HG03139 (cell line): ENCODE results near the gene MIEN1.
"Not testable (repeated sequence)": the region's sequence is repeated elsewhere in the genome, so short reads cannot be mapped to it uniquely, and the experiment has no call there.

Experiments
- ATAC-seq: cut with Tn5 transposase; IDR thresholded peaks from one replicate; pipeline ENCODE4 v1.9.1; 2021; ENCODE audit not compliant: unreplicated experiment

The MIEN1 gene

DNA sequence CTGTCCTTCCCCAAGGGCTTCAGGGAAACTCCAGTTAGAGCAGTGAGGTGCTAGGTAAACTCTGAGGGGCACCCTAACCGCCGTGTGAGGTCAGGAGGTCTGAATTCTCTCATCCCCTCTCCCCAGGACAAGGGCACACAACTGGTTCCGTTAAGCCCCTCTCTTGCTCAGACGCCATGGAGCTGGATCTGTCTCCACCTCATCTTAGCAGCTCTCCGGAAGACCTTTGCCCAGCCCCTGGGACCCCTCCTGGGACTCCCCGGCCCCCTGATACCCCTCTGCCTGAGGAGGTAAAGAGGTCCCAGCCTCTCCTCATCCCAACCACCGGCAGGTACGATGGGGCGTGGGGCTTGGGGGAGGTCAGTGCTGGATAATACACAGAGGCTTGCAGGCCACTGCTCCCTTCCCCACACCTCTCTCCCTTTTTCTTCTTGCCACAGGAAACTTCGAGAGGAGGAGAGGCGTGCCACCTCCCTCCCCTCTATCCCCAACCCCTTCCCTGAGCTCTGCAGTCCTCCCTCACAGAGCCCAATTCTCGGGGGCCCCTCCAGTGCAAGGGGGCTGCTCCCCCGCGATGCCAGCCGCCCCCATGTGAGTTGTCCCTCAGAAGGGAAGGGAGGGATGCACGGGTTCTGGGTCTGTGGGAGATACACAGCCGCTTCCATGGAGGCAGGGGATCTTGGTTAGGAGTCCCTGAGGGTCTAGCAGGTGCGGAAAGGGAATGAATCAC lies 12.0 kb upstream of the MIEN1 start:
- ATAC-seq = no peak

DNA sequence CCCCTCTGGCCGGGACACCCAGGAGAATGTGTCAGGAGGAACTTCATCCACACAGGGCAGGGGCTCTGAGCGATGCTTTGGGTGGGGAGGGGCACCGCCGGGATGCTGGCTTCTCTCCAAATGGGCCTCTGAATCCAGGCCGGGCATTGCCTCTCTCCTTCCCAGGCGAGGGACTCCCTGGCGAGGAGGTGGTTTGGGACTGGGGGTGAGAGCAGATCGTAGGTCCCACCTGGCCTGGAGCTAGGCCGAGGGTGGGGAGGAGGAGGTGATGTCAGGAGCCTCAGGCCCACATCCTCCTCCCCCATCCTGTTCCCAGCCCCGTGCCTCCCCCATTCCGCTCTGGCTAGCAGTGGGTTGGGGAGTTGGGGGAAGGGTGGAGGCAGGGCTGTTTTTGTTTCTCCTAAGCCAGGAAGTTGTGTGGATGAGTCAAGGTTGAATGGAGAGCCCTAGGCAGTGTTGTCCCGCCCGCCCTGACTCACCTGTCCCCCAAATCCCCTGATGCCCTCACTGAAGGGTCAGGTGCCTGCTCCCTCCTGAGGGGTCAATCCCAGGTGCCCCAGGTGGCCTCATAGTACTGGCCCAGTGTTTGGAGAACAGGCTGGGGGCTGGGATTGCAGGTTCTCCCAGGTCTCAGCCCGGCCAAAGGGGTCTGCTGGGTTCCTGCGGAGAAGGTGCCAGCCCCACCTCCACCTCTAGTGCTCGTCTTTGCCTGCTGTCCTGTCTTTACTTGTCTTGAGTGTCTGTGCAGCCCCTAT lies 10.2 kb upstream of the MIEN1 start:
- ATAC-seq = no peak

DNA sequence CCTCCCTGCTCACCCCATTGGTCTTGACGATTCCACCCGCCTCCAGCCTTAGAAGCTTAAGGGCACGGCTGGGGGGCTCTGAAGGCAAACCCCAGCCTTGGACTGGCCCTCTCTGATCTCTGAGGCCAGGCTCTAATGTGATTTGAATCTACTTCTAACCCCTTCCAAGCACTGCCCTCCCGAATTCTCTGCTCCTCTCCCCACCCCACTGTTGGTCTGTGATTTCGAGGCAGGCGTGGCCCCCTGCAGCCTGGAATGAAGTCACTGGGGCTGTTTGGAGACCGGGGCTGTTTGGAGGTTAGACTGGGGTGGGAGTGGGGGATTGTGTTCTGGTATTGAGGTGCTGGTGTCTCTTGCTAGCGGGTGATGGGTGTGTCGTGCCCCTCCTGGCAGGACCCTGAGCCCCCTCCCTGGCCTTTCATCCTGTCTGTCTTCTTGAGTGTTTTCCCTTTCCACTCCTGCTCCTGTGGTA lies 9.6 kb upstream of the MIEN1 start:
- no peak for ATAC-seq

DNA sequence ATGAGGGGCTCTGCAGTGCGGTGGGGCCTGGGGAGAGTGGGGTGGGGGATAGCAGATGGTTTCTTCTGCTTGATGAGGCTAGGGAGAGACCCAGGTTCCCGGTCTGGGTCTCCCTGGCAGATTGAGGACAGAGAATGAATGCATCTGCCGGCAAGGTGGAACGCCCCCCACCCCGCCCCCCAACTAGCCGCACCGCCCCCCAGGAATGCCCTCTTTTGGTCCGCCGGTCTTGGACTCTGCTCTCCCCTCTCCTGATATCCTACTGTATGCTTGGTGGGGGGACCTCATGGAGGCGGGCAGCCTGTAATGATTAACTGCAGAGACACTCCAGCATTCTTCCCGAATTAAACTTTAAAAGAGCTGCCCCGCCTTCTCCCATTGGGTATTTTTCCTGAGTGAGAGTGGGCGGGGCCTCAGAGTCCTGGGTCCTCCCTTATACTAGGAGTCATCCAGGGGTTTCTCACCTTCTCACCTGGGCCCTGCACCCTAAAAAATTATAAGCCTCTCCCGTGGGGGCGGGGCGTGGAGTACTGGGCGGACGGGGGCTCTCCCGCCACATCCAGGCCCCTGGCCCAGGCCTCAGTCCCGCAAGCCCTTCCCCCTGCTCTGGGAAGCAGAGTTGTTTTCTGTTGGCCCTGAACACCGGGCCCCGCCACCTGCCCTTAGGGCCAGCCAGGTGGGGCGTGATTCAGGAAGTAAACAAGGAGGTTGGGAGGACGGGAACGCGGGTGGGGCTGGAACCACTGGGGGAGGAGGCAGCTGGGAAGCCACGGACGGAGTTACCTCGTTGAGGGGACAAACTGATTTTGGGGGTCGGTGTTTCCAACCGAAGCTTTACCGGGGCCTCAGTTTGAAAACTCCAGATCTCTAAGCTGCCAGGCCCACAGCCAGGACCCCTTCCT lies 8.9 kb upstream of the MIEN1 start:
- ATAC-seq = no peak

DNA sequence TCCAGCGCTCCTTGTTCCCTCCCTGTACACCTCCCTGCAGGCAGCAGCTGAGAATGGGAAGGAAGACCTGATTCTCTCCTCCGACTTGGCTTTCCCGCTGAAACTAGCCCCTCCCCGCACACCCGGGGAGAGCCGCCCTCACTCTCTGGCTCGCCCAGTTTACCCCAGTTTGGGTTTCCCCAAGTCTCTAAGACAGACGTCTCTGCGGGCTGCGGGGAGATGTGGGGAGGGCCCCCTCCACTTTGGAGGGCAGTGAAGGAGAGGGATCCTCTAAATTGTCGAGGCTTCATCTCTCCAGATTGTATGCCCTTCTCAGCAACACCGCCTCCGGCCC lies 8.2 kb upstream of the MIEN1 start:
- no peak for ATAC-seq

DNA sequence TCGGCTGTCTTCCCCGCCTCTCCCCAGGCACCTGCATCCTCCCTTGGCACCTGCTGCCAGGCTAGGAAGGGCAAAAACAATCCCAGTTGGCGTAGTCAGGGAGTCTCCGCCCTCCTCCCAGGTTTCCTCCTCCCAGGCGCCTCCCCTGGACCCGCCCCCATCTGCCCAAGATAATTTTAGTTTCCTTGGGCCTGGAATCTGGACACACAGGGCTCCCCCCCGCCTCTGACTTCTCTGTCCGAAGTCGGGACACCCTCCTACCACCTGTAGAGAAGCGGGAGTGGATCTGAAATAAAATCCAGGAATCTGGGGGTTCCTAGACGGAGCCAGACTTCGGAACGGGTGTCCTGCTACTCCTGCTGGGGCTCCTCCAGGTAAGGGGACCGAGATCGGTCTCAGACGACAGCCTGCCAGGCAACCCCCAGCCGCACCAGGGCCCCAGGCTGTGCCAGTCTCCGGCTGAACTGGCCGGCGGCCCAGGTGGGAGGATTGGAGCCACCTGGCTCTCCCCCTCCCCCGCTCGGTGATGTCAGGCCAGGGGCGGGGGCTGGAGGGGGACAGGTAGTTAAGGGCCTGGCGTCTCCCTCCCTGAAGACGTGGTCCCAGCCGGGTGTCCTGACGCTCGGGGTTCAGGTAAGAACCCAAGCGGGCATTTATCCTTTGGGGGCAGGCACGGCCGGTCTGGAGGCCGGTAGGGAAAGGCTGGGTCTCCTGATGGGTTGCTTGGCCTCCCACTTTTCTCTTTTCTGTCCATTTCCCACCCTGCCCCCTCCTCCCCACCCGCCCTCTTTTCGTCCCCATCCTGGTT lies 7.6 kb upstream of the MIEN1 start, which contains the start of gene GRB7:
Gene GRB7 (plus strand): TSS at position 179 of the 808 bp plus-strand sequence. CDS start 4,364 bp downstream, outside the sequence.
- no peak for ATAC-seq

DNA sequence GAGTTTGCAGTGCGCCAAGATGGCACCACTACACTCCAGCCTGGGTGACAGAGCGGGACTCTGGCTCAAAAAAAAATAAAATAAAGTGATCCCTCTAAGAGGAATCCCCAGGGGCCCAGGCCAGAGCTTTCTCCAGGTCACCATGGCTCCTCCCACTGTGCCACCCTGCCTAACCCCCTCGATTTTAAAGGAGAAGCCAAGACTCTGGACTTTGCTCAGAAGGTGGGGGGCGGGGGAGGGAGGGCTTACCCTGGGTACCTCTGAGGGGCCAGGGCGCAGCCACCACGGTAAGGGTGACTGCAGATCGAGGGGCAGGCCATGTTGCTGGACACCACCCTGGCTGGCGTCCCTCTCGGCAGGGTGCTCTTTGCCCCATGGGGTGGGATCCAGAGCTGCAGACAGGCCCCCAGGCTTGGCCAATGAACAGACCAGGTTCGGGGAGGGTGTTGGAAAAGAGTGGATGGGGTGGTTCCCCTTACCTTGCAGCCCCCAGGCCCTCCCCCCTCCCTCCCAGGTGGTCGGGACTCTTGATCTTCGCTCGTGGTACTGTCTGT lies 7.0 kb upstream of the MIEN1 start:
- no peak for ATAC-seq

DNA sequence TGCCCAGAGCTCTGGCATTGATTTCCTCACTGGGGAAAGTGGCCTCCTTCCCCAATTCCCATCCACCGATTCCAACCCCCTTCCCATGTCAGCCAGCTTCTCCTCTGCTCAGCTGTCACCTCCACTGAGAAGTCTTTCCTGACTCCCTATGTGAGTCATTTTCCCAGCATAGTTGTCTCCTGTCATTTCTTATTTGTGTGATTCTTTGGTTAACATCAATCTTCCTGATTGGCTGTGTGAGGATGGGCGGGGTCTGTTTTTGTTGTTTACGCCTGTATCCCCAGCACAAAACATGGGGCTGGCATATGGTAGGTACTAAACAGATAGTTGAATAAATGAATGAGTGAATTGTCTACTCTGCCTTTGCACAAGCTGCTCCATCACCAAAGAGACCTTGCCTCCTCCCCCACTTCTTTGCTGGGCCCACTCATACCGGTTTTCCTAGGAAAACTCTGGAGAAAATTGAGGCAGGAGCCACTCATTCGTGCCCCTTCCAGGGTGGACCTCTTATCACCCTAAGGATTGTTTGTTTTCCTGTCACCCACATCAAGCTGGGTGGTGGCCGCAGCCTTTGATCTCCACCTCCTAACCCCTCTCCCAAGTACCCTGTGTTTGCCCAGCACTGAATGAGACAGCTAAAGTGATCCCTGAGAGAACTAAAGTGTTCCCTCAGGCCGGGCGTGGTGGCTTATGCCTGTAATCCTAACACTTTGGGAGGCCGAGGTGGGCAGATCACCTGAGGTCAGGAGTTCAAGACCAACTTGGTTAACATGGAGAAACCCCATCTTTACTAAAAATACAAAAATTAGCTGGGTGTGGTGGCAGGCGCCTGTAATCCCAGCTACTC lies 6.2 kb upstream of the MIEN1 start:
- ATAC-seq = no peak

DNA sequence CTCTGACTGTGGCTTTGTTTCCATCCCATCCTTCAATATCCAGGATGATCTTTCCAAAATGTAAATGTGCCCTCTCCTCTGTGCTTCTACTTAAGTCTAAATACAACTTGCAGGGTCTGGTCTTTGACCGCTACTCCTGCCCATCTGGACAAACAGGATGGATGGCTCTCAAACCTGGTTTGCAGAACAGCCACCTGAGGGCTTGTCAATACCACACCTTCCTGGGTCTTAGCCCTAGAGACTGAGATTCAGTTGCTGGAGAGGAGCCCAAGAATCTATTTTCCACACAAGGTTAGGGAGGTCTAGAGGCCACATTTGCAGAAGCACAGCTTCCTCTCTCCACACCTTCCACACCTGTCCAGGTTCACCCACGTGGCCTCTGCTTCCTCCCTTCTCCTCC lies 5.5 kb upstream of the MIEN1 start:
- ATAC-seq = no peak

DNA sequence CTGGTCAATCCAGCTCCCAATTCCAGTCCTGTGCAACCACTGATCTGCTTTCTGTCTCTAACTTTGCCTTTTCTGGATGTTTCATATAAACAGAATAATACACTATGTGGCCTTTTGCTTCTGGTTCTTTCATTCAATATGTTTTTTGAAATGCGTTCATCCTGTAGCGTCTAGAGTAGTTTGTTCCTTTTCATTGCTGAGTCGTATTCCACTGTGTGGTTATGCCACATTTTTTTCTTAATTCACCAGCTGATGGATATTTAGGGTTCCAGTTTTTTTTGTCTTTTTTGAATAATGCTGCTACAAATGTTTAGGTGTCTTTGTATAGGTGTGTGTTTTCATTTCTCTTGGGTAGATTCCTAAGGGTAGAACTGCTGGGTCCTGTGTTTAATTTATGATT lies 2.3 kb upstream of the MIEN1 start:
- ATAC-seq = no peak

DNA sequence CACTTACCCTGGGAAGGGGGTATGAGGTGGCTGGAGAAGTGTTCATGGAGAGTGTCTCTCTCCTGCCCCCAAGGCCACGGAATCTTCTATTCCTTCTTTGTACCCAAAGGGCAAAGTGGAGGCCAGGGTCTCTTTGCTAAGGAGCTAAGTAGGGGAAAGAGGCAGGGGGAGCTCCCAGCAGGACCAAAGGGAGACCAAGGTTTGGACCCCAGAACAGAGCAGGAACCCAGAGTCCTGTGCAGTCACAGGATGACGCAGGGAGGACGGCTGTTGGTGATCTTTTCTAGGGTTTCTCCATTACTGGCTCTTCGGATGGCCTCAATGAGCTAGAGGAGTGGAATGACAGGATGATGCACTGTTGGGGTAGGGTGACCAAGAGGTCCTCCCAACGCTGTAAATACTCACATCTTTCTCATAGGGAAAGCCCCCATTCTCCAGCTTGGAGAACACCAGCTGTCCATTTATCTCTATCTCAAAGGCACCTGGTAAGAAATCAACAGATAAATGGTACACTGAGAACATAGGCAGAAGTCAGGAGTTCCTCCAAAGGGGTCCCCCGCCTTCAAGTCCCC lies 966 bp downstream of the MIEN1 start:
- no peak for ATAC-seq

DNA sequence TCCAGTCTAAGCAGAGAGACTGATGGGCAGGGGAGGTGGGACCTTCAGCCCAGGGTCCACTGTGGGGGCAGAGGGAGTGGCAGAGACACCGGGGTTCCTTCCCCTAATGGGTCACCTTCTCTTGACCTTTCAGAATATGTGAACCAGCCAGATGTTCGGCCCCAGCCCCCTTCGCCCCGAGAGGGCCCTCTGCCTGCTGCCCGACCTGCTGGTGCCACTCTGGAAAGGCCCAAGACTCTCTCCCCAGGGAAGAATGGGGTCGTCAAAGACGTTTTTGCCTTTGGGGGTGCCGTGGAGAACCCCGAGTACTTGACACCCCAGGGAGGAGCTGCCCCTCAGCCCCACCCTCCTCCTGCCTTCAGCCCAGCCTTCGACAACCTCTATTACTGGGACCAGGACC lies 2.8 kb downstream of the MIEN1 start:
- no peak for ATAC-seq

DNA sequence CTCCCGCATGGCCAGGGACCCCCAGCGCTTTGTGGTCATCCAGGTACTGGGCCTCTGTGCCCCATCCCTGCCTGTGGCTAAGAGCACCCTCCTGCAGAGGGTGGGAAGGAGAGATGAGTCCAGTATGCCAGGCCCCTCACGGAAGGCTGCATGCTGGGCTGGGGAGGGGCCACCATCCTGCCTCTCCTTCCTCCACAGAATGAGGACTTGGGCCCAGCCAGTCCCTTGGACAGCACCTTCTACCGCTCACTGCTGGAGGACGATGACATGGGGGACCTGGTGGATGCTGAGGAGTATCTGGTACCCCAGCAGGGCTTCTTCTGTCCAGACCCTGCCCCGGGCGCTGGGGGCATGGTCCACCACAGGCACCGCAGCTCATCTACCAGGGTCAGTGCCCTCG lies 3.7 kb downstream of the MIEN1 start:
- ATAC-seq = no peak

DNA sequence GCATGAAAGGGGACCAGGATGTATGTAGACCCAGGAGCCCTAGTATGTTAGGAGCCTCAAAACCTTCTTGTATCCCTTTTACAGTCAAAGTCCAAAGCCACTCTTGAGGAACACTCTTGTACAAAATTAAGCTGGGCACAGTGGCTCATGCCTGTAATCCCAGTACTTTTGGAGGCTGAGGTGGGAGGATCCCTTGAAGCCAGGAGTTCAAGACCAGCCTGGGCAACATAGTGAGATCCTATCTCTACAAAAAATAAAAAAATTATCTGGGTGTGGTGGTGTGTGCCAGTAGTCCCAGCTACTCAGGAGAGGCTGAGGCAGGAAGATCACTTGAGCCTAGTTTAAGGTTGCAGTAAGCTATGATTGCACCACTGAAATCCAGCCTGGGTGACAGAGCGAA lies 4.4 kb downstream of the MIEN1 start:
- not testable (repeated sequence) for ATAC-seq

DNA sequence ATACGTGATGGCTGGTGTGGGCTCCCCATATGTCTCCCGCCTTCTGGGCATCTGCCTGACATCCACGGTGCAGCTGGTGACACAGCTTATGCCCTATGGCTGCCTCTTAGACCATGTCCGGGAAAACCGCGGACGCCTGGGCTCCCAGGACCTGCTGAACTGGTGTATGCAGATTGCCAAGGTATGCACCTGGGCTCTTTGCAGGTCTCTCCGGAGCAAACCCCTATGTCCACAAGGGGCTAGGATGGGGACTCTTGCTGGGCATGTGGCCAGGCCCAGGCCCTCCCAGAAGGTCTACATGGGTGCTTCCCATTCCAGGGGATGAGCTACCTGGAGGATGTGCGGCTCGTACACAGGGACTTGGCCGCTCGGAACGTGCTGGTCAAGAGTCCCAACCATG lies 5.6 kb downstream of the MIEN1 start:
- ATAC-seq = no peak

DNA sequence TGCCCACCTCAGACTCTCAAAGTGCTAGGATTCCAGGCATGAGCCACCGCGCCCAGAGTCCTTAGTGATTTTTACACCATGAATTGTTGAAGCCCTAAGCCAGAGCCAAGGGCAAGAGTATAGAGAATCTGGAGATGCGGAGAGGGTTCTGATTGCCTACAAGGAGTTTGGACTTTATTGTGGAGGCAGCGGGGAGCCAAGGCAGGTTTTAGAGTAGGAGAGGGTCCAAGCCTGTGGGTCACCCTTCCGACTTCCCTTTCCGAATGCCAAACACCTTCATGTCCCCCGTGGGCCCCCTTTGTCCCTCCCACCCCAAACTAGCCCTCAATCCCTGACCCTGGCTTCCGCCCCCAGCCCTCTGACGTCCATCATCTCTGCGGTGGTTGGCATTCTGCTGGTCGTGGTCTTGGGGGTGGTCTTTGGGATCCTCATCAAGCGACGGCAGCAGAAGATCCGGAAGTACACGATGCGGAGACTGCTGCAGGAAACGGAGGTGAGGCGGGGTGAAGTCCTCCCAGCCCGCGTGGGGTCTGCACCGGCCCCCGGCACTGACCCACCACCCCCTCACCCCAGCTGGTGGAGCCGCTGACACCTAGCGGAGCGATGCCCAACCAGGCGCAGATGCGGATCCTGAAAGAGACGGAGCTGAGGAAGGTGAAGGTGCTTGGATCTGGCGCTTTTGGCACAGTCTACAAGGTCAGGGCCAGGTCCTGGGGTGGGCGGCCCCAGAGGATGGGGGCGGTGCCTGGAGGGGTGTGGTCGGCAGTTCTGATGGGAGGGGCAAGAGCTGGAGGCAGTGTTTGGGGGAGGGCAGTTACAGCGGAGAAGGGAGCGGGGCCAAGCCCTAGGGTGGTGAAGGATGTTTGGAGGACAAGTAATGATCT lies 7.1 kb downstream of the MIEN1 start:
- no peak for ATAC-seq

DNA sequence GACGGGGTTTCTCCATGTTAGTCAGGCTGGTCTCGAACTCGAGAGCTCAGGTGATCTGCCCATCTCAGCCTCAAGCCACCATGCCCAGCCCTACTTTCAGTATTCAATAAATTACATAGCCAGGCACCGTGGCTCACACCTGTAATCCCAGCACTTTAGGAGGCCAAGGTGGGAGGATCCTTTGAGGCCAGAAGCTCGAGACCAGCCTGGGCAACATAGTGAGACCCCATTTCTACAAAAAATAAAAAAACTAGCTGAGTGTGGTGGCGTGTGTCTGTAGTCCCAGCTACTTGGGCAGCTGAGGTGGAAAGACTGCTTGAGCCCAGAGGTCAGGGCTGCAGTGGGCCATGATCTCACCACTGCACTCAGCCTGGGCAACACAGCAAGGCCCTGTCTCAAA lies 8.2 kb downstream of the MIEN1 start:
- ATAC-seq = no peak
